ENCODE results near the gene TTC28.

TTC28 gene

DNA sequence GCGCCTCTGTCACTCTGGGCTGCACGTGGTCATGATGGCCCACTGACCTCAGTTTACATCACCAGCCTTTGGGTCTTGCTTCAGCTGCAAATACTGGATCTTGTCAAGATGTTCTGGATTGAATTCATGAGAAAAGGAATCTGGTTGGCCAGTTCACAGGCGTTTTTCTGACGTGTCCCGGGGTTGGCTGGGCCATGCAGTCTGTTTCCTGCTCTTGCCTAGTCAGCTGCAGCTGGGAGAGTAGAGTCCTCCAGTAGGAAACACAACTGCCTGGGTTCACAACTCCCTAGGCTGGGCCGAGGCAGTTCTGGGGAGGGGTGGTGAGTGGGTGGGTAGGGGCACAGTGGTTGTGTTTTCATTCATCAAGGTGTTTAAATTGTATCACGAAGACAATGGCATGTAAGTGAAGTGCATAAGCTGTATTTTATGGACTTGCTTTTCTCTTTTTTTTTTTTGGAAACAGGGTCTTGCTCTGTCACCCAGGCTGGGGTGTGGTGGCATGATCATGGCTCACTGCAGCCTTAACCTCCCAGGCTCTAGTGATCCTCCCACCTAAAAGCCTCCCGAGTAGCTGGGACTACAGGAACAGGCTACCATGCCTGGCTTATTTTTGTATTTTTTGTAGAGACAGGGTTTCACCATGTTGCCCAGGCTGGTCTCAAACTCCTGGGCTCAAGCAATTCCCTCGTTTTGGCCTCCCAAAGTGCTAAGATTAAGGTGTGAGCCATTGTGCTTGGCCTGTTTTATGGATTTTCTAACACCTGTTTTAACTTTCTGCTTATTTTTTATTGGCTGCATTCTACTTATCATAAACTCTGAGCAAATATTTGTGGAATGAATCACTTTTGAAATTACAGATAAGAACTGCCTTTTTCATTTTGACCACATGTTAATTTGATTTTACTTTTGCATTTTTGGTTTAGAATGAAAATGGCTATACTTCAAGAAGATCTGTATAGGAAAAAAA lies 706.6 kb downstream of the TTC28 start:
- in situ Hi-C loops (cut with MboI; ENCODE audit: low pct_unique_long_range_greater_than_20kb, low sequenced_read_pairs), result no loop called here
- DNase-seq, result no peak

DNA sequence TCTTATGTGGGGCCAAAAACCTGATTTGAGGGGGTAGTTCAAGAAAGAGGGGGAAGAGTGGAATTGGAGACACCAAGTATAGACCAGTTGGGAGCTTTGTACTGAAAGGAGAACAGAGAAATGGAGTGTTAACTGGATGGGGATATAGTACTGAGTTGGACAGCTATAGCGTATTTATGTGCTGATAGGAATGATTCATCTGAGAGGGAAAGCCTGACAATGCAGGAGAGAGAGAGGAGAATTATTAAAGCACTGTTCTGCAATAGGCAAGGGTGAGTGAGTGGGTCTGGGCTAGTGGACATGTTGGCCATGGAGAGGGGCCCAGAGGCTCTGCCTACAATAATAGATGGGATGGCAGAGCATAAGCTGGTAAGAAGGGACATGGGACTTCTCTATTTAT lies 707.7 kb downstream of the TTC28 start:
- DNase-seq, result no peak
- in situ Hi-C loops (cut with MboI; ENCODE audit: low pct_unique_long_range_greater_than_20kb, low sequenced_read_pairs), result no loop called here

DNA sequence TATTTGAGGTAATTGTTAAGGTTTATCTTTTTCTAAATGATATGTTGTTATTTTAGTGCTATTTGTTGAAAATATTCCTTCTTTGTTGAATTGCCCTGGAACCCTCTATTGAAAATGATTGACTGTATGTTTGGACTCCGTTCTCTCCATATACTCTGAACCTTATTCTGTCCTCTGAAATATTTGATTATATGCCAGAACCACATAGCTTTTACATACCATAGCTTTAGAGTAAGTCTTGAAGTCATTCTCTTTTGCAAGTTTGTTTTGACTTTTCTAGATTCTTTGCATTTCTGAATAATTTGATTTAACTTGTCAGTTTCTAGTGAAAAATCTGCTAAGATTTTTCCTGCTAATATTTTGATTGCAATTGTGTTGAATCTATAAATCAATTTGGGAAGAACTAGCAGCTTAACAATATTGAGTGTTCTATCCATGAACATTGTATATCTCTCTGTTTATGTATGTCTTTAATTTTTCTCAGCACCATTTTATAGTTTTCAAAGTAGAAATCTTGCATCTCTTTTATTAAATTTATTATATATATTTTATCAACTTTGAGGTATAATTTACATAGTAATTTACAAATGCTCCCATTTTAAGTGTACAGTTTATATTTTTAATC lies 708.9 kb downstream of the TTC28 start:
- no peak for DNase-seq
- in situ Hi-C loops (cut with MboI; ENCODE audit: low pct_unique_long_range_greater_than_20kb, low sequenced_read_pairs), result no loop called here

DNA sequence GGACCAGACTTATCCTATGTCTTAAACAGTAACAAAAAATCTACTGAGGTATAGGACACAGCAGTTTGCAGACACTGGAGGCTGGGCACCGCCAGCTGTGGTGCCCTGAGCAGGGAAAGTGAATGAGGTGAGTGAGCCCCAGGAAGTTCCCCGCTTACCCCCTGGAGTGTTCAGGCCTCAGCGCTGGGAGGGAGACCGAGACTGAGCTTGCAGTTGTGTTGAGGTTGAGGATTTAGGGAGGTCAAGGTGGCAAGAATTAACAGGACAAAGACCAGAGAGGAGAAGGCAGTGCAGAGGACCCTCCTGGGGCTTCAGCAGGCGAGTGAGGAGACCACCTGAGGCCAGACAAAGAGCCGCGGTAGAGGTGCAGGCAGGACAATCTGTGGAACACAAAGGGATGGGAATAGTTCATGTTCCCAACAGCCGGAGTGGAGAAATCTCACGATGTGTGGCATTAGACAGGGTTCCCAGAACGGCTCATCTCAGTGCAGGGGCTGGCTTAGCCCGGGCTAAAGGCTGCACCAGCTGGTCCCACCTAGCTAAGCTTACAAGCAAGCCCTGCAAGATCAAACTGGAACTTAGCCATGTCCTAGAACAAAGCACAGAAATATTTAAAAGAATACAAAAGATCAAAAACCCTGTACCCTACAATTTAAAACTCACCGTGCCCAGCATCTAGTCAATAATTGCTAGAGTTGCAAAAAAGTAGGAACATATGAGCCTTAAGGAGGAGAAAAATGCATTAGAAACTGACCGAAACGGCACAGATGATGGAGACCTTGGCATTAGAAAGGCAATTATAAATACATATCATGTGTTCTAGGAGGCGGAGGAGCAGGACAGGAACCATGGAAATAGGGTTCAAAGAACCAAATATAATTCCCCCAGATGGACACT lies 713.2 kb downstream of the TTC28 start:
- no peak for DNase-seq
- in situ Hi-C loops (cut with MboI; ENCODE audit: low pct_unique_long_range_greater_than_20kb, low sequenced_read_pairs), result no loop called here

DNA sequence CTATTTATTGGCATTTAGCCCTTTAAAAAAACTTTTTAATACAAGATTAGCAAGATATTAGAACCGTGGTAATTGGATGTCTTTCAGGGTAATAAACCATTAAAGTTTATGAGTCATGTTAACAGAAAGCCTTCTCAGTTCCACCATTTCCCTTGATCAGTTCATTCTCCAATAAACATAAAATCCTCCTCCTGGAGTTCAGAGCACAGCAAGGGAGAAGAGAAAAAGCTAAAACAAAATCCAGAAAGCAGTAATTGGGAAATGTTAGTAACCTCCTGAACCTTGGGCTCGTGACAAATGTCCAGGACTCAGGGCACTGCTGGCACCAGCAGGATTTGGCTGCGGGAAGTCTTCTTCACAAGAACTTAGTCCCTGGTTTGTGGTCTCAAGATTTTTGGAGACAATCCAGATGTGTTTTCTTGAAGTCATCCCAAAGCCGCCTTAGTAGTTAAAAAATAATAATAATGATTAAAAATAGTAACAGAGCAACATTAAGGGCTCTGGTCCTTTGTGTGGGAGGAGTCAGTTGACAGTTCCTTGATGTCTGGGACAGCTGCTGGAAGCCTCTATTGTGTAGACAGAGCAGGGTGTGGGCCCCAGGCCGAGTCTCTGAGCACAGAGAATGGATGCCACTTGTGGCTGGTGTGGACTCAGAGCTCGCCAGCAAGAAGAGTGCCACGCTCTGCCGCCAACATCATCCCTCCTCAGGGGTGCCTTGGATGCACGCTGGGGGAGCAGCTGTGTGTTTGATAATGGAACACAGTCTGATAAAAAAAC lies 717.2 kb downstream of the TTC28 start:
- in situ Hi-C loops (cut with MboI; ENCODE audit: low pct_unique_long_range_greater_than_20kb, low sequenced_read_pairs), result no loop called here
- DNase-seq, result no peak

DNA sequence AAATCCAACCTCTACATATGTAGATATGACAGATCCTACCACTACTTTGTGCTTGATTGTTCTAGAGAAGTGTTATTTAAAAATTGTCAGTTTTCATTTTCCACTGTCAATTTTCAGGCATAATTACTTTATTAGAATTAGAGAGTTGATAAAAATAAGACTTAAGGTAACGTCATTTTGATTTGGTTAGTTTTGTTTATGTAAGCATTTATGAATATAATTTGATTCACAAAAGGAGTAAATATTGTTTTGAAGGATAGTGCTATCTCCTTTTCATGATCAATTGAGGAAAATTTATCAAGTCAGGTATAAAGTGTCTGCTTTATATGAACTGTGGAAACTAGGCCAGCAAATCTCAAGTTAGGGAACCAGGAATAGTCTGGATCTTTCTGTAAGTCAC lies 718.0 kb downstream of the TTC28 start:
- in situ Hi-C loops (cut with MboI; ENCODE audit: low pct_unique_long_range_greater_than_20kb, low sequenced_read_pairs), result no loop called here
- no peak for DNase-seq

DNA sequence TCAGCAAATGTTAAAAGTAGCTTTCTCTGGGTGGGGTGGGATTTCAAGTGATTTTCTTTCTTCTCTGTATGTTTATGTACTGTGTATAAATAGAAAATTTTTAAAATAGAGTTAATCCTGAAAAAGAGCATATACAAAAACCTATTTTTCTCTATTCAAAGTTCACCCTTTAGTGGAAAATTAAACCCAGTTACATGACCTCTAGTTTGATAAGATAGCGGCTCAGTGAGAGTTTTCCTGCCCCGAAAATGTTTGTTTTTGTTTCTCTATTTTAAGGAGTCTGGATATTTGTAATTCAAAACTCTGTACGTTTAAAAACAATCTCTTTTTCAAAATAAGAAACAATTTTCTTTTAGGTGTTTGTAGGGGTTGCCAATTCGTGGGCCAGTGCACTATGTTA lies 718.5 kb downstream of the TTC28 start:
- in situ Hi-C loops (cut with MboI; ENCODE audit: low pct_unique_long_range_greater_than_20kb, low sequenced_read_pairs), result no loop called here
- no peak for DNase-seq

DNA sequence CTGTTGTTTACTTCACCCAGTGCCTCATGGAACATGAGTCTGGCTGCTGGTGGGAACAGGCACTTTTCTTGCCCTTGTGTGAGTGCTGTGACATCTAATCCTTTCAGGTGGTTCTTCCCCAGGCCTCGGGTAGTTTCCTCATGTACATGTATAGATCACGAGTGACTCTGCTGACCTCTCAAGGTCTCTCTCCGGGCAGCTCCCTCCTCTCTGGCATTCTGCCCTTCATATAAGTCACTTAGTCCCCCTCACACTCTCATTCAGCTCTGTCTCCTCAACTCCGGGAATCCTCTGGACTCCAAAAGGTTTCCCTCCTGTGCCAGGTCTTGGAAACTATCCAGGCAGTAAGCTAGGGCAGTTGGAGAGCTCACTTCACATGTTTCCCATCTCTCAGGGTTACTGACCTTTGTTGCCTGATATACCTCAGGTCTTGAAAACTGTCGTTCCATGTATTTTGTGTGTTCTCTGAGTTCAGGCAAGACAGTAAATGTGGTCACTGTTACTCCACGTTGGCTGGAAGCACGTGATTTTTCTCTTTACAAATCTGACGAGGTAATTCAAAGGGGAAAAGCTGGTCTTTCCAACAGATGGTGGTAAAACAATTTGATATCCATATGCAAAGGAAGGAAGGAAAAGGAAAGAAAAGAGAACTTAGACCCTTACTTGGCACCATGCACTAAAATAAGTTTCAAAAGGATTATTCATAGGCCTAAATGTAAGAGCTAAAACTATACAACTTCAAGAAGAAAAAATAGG lies 720.1 kb downstream of the TTC28 start:
- in situ Hi-C loops (cut with MboI; ENCODE audit: low pct_unique_long_range_greater_than_20kb, low sequenced_read_pairs), result no loop called here
- no peak for DNase-seq

DNA sequence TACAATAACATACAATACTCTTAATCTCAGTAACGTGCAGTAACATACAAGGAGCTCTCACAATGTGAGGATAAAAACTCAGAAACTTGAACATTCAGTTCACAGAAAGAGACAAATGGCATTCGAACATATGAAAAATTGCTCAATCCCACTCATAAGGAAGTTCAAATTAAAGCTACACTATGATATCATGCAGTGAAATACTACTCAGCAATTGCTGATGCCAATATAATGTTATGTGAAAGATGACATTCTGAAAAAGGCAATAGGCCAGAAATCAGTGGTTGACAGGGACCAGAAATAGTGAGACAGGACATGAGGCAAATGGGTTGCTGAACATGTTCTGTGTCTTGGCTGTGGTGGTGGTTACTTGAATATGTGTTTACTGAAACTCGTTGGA lies 726.9 kb downstream of the TTC28 start:
- no peak for DNase-seq
- in situ Hi-C loops (cut with MboI; ENCODE audit: low pct_unique_long_range_greater_than_20kb, low sequenced_read_pairs), result no loop called here

DNA sequence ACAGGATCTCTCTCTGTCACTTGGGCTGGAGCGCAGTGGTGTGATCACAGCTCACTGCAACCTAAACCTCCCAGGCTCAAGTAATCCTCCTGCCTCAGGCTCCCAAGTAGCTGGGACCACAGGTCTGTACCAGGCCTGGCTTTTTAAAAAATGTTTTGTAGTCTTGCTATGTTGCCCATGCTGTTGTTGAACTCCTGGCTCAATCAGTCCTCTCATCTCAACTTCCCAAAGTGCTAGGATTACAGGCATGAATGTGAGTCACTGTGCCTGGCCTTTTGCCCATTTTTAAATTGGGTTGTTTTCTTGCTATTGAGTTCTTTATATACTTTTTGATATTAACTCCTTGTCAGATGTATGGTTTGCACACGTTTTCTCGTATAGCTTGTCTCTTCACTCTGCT lies 727.5 kb downstream of the TTC28 start:
- in situ Hi-C loops (cut with MboI; ENCODE audit: low pct_unique_long_range_greater_than_20kb, low sequenced_read_pairs), result no loop called here
- DNase-seq, result peak; percentile 5

DNA sequence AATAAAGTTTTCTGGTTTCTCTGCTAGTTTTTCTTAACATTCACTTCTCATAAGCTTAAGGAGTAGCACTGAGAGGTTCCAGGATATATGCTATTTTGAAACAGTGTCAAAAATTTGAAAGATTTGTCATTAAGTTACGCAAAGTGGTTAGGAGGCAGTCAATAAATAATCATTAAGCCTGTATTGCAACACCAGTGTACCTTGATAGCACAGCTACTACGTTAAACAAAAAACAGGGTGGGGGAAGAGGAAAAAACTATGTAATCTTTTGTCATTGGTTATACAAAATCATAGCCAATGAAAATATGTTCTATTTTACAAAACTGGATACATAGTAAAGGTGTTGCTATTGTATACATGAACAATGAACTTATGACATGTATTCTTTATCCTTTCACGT lies 730.2 kb downstream of the TTC28 start:
- in situ Hi-C loops (cut with MboI; ENCODE audit: low pct_unique_long_range_greater_than_20kb, low sequenced_read_pairs), result no loop called here
- no peak for DNase-seq

DNA sequence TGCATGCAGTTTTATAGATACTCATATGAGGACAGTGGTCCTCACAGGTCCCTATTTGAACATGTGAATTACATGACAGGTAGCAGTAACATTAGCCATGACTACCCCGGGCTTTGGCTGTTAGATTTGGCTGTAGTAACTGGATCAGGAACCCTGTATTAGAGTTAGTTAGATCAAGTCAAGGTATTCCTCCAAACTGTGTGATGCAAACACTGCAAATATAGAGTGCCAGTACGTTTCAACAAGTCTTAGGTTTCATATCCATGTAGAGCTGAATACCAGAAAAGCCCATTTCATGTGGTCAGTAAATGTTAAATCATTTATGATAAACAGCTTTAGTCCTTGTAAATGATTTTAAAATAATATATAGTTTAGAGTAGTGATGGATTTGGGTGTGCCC lies 731.1 kb downstream of the TTC28 start:
- in situ Hi-C loops (cut with MboI; ENCODE audit: low pct_unique_long_range_greater_than_20kb, low sequenced_read_pairs), result no loop called here
- no peak for DNase-seq

DNA sequence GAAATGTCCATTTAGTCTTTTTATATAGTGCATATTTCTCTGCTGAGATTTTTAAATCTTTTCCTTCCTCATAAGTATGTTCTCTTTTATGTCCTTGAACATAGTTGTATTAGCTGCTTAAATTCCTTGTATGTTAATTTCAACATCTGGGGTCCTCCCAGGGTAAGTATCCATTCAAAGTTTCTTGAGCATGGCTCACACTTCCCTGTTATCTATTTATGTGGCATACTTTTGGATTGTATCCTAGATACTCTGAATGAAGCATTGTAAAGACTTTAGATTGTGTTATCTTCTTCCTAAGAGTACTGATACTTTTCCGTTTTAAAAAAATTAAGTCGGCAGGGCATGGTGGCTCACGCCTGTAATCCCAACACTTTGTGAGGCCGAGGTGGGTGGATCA lies 732.2 kb downstream of the TTC28 start:
- no peak for DNase-seq
- in situ Hi-C loops (cut with MboI; ENCODE audit: low pct_unique_long_range_greater_than_20kb, low sequenced_read_pairs), result no loop called here

DNA sequence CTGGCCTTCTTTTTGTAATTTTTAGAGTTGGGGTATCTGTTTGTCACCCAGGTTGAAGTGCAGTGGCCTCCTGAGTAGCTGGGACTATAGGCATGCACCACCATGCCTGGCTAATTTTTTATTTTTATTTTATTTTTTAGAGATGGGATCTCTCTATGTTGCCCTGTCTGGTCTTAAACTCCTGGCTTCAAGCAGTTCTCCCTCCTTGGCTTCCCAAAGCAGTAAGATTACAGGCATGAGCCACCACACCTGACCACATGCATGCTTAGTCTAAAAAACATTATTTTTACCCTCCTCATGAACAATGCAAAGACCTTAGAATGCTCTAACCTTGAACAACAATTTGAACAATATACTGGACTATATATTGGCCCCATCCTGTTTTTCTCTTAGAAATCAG lies 738.5 kb downstream of the TTC28 start:
- DNase-seq, result no peak
- in situ Hi-C loops (cut with MboI; ENCODE audit: low pct_unique_long_range_greater_than_20kb, low sequenced_read_pairs), result no loop called here

DNA sequence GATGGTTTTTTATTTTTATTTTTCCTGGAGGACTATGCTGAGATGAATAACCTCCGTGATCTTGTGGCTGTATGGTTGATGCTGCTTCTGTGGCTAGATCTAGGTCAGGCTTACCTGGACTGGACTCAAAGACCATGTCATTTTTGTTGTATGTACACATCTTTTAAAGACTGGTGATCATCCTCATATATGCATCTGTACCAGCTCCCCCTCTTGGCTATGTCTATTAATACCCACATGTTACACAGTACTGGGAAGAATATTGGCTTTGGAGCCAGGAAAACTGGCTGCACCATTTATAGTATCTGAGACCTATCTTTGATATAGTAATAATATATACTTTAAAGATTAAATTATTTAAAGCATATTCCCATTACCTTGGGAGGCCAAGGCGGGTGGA lies 742.2 kb downstream of the TTC28 start:
- no peak for DNase-seq

DNA sequence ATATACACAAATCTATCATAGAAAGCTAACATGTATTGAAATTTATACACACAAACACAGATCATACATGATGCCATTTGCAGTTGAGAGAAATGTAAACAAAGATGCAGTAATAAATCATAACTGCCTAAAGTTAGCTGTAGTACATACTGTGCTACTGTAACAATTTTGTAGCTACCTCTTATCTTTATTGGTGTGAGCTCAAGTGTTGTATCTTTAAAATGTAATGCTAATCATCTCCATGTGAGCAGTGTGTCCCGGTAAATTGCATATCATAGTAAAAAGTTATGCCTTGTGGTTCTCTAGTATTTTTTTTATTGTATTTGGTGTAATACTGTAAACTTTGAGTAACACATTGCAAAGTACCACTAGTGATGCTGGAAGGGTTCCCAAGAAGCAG lies 743.7 kb downstream of the TTC28 start:
- in situ Hi-C loops (cut with MboI; ENCODE audit: low pct_unique_long_range_greater_than_20kb, low sequenced_read_pairs), result no loop called here
- DNase-seq, result no peak

More for the DNA sequence above, 742.2 kb downstream of the TTC28 start:
- in situ Hi-C loops (cut with MboI; ENCODE audit: low pct_unique_long_range_greater_than_20kb, low sequenced_read_pairs), result no loop called here

DNA sequence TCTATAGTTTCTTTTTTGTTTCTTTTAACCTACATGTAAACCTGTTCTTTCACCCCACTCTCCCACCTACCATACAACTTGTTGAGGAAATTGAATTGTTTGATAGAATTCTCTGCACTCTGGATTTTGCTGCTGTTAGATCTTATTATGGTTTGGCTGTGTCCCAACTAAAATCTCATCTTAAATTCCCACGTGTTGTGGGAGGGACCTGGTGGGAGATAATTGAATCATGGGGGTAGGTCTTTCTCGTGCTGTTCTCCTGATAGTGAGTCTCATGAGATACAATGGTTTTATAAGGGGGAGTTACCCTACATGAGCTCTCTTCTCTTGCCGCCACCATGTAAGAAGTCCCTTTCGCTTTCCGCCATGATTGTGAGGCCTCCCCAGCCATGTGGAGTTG lies 745.6 kb downstream of the TTC28 start:
- no peak for DNase-seq
- in situ Hi-C loops (cut with MboI; ENCODE audit: low pct_unique_long_range_greater_than_20kb, low sequenced_read_pairs), result no loop called here

DNA sequence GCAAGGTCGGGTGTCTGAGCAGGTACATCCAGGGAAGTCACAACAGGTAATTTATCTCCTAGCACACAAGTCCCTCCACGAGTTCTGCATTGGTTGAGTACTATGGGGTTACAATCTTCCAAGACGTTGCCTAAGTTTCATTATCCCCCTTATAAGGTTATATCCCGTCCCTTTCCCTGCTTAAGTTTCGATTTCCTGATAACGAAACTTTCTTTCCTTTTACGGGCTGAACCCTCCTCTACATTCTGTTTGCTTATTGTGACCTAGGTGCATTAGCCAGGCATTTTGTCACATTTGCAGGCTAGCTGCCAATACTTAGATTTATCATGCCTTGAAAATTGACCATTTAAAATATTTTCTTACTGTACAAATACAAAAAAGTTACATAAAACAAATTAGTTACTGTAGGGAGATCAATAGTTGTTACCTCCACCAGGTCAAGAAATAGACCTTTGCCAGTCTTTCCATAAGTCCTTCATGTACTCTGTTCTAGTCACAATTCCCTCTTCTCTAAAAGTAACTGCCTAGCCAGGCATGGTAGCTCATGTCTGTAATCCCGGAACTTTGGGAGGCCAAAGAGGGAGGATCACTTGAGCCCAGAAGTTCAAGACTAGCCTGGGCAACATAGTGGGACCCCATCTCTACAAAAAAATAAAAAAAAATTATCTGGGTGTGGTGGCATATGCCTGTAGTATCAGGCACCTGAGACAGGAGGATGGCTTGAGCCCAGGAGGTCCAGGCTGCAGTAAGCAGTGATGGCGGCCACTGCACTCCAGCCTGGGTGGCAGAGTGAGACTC lies 746.3 kb downstream of the TTC28 start:
- in situ Hi-C loops (cut with MboI; ENCODE audit: low pct_unique_long_range_greater_than_20kb, low sequenced_read_pairs), result no loop called here

More for the DNA sequence above, 746.3 kb downstream of the TTC28 start:
- DNase-seq, result no peak

All from KBM-7 (cell line).